HUDEP-2 (cell line): Measurements from ENCODE around the gene S100A3.
"Not testable (repeated sequence)": the region's sequence is repeated elsewhere in the genome, so short reads cannot be mapped to it uniquely, and the experiment has no call there.

Experiments
- DNase-seq, 76 experiments: peaks; one replicate each; lab custom pipeline; 2025; ENCODE audit not compliant: unreplicated experiment in 76 of 76; lab: John Stamatoyannopoulos, UW

S100A3 gene, protein sequence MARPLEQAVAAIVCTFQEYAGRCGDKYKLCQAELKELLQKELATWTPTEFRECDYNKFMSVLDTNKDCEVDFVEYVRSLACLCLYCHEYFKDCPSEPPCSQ

DNA sequence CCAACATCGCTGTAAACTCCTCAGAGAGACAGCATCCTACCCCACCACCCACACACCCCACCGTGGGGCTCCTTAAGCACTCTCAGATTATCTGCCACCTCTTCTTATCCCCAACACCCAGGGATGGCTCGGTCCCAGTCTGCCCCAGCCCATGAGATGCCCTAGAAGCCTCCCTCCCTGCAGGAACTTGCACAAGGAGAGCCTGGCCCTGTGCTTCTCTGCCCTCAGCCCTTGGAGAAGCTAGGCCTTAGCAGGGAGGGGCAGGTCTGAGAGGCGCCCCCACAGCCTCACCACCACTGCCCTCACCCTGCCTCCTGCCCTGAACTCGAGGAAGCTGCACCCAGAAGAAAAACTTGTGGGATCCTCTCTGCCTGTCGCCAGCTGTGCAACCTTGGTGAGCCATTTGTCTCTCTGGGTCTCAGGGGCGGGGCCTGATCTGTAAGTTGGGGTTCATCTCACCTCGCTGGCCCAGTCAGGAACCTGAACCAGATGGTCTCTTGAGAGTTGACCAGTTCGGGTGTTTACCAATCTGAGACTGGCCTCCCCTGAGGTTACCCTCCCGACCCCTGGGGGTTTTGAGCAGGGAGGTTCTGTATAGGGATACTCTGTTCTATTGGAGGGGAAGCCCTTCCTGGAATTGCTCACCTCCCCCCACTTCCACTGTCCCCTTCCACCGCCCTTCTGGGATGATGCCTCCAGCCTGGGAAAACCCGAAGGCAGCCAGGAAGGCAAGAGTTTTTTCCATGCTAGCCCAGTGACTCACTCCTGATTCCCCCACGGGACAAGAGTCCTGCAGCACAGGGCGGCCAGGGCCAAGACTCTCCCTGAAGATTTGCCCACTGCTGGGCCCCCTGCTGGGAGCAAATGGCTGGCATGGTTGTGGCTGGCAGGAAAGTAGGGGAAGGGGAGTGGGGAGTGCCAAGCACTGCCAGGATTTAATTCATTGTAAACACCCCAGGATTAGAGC lies at the start of gene S100A3:
Gene S100A3 (minus strand): TSS at position 537 of the 967 bp plus-strand sequence. CDS start 773 bp downstream, outside the sequence.
- peak in 15 of 76 experiments; percentile 16 to 56 (median 27) for DNase-seq

DNA sequence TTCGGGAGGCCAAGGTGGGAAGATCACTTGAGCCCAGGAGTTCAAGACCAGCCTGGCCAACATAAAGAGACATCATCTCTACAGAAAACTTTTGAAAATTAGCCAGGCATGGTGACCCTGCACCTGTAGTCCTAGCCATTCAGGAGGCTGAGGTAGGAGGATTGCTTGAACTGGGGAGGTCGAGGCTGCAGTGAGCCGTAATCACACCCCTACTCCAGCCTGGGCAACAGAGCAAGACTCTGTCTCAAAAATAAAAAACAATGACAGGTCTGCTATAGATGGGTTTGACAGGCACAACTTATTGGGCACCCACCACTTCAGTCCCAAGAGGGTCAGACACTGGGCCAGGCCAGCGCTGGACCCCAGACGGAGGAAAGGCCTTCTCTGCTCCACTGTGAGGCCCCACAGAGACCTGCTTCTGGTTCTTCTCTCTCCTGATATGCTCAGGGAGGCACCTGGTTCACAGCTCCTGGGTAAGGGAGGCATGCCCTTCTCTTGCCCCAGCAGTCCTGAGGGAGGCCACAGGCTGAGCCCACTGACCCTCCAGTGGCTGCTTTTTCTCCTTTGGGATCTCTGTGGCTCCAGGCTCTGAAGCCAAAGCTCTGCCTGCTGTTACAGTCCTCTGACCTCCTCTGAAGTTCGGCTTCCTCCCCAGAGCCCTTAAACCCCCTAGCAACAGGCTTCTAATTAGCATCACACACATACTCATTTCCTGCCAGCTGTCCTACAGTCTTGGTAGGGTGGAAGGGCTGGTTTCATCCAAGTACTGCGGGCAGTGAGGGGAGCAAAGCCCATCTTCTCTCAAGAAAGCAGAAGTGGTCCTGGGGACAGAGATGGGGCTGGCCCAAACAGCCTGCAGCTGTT lies 49.5 kb upstream of the S100A3 start:
- DNase-seq, result no peak

DNA sequence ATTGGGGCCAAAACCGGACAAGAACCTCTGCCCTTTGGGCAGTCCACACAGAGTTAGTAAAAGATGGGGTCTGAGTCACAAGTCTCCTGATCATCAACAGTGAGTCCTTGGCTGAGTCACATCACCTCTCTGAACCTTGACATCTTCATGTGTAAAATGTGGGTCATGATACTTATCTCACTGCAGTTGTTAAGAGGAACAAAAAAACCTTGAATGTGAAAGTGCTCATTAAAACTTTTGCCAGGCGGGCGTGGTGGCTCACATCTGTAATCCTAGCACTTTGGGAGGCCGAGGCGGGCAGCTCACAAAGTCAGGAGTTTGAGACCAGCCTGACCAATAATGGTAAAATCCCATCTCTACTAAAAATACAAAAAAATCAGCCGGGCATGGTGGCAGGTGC lies 48.1 kb upstream of the S100A3 start:
- DNase-seq, result peak in 33 of 76 experiments; percentile 4 to 64 (median 25)

DNA sequence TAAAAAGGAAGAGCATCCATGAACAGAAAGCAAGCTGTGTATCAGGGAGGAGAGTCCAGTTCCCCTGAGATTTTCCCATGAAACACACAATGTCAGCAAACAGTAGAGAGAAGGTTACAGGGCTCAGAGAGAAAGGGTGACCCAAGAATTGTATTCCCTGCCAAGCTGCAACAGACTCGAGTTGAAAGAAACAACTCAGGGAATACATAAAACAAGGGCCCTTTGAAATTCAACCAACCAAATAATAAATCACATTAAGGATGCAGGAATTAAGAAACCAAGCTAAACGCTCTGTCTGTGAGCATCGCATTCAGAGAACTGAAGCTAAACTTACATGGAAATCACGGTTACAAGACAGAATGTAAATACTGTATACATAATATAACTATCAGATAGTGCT lies 43.7 kb upstream of the S100A3 start:
- no peak for DNase-seq

DNA sequence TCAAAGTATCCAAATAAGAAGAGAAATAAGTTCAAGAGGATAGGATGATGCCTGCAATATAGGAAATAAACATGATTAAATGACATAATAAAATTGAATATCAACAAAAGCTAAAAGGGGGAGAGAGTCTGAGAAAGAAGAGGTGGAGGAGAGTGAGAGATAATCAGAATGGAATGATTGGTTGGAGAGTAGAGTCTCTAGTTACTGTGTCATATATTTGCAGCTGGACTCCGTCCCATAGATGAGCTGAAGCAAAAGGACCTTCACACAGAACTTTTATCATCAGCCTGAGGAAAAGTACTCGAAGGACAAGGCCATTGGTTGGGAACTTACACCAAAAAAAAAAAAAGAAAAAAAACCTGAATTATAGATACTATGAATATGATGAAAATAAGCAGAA lies 39.4 kb upstream of the S100A3 start:
- no peak for DNase-seq

DNA sequence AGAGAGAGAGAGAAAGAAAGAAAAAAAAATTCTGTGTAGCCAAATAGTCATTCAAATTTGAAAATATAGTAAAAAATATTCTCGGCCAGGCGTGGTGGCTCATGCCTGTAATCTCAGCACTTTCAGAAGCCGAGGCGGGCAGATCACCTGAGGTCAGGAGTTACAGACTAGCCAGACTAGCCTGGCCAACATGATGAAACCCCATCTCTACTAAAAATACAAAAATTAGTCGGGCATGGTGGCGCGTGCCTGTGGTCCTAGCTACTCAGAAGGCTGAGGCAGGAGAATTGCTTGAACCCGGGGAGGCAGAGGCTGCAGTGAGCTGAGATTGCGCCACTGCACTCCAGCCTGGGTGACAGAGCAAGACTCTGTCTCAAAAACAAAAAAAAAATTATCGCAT lies 39.0 kb upstream of the S100A3 start:
- not testable (repeated sequence) for DNase-seq

DNA sequence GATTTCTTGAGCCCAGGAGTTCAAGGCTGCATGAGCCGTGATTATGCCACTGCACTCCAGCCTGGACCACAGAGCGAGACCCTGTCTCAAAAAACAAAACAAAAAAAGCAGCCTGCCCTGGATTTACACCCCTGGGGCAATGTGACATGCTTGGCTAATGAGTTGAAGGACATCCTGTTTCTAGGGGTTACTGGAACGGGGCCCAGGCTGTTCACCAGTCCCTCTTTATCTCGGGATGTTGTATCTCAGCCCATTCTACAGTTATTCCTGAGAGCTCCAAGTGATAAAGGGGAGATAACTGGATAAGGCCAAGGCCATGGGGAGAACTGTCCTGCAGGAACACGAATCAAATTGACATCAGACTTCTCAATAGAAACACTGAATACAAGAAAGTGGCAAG lies 38.3 kb upstream of the S100A3 start:
- peak in 2 of 76 experiments; percentile 3 to 13 for DNase-seq

DNA sequence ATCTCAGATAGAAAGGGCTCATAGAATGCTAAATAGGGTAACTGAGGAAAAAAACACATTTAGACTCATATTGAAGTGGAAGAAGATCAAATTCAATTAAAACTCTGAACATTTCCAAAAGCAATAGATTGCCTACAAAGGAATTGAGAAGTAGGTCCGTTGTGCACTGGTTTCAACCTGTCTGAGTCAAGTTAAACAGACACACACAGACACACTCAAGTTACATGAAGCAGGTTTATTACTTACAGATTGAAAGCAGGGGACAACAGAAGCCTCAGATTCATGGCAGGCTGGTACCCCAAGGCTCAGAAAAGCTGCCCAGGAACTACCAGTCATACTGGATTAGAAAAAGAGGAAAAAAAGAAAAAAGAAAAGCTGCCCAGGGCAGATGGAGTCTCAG lies 37.3 kb upstream of the S100A3 start:
- DNase-seq, result no peak

DNA sequence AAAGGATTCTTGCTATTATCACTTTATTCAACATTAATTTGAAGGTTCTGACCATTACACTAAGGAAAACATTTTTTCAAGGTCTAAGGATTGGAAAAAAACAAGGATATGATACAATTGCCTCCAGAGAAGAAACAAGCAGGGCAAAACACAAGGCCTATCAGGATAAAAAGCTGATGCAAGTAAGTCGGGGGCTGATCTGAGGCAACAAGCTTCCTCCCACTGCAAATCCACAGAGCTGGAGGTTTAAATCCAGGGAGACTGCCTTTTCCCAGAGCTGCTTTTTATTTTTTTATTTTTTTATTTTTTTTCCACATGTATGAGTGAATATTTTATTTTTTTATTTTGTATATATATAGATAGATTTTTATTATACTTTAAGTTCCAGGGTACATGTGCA lies 35.9 kb upstream of the S100A3 start:
- no peak for DNase-seq

DNA sequence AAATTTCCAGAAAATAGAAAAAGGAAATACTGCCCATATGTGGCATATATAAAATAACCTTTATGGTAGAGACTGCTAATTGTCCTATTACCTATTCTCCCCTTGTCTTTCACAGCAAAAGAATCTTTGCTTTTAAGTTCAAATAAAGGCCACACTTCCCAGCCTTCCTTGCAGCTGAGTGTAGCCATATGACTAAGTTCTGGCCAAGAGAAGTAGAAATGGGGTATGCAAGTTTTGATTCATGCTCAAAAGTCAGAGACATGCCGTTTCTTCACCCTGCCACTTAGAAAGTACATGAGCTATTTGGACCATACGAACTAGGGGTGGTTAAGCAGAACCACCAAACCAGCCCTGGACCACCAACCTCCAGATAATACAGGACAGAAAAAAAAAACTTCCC lies 34.9 kb upstream of the S100A3 start:
- DNase-seq, result no peak

DNA sequence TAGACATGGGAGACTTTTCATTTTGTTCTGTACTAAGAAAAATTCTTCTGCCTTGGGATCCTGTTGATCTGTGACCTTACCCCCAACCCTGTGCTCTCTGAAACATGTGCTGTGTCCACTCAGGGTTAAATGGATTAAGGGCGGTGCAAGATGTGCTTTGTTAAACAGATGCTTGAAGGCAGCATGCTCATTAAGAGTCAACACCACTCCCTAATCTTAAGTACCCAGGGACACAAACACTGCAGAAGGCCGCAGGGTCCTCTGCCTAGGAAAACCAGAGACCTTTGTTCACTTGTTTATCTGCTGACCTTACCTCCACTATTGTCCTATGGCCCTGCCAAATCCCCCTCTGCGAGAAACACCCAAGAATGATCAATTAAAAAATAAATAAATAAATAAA lies 34.5 kb upstream of the S100A3 start:
- not testable (repeated sequence) for DNase-seq

DNA sequence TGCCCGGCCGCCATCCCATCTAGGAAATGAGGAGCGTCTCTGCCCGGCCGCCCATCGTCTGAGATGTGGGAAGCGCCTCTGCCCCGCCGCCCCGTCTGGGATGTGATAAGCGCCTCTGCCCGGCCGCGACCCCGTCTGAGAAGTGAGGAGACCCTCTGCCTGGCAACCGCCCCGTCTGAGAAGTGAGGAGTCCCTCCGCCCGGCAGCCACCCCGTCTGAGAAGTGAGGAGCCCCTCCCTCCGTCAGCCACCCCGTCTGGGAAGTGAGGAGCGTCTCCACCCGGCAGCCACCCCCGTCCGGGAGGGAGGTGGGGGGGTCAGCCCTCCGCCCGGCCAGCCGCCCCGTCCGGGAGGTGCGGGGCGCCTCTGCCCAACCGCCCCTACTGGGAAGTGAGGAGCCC lies 33.8 kb upstream of the S100A3 start:
- DNase-seq, result not testable (repeated sequence)

DNA sequence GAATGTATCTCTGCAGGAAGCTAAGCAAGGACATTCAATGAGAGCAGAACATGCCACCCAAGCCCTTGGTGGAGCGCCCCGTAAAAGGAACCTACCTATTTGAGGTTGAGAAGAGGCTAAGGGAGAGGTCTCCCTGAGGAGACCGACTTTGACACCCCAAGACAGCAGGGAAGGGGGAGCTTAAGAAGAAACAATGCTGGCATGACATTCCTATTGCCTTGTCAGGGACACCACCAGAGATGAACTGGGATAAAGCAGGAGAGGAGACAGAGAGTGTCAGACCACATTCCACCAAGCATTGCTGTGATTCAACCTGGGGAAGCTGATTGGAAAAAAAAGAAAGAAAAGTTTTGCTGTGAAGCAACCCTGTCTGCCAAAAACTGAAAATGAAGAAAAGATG lies 29.9 kb upstream of the S100A3 start:
- DNase-seq, result no peak

DNA sequence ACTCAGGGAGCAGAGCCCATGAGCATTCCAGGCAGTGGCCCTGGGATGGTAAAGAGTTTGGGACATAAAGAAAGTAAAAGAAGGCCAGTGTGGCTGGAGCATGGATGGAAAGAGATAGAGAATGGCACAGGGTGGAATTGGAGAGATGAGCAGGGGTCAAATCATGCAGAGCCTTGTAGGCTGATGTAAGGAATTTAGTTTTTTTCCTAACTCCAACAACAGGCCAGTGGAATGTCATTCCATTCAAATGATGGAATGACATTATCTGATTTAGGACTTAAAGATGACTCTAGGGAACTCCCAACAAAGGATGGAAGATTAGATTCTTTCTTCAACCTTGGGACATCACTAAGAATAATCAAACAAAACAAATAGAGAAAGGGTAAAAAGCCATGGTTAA lies 29.4 kb upstream of the S100A3 start:
- DNase-seq, result no peak

DNA sequence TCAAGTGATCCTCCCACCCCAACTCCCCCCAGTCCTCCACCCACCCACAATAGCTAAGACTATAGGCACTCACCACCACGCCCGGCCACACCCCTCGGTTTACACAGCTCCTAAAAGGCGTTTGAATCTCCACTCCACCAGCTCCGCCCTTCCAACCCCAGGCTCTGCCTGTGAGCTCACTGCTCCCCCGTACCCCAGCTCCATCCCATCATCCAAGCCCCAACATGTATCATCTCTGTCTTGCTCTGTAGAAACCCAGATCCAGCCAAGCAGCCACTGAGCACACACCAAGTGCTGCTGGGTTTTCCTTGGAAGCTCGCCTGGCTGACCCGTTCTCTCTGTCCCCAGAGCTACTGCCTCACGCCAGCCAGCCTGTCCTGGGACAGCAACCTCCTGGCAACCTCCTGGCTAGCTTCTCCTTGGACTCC lies 28.6 kb upstream of the S100A3 start:
- DNase-seq, result peak in 14 of 76 experiments; percentile 3 to 33 (median 15)

DNA sequence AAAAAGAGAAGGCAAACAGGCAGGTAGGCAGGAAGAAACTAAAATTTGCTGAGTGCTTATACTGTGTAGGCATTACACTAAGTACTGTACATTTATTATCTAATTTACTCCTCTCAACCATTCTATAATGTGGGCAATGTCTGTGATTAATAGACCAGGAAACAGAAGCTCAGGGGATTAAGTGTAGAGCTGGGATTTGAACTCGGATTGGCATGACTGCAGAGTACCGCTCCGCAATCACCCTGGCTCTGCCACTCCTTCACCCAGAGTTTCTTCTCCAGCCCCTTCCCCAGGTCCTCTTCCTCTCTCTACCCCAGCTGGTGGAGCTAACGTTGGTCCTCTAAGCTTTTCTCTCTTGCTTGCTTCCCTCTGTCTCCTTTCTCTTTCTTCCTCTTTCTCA lies 28.1 kb upstream of the S100A3 start:
- no peak for DNase-seq

DNA sequence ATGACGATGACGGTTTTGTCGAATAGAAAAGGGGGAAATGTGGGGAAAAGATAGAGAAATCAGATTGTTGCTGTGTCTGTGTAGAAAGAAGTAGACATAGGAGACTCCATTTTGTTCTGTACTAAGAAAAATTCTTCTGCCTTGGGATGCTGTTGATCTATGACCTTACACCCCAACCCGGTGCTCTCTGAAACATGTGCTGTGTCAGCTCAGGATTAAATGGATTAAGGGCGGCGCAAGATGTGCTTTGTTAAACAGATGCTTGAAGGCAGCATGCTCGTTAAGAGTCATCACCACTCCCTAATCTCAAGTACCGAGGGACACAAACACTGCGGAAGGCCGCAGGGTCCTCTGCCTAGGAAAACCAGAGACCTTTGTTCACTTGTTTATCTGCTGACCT lies 26.4 kb upstream of the S100A3 start:
- DNase-seq, result not testable (repeated sequence)

DNA sequence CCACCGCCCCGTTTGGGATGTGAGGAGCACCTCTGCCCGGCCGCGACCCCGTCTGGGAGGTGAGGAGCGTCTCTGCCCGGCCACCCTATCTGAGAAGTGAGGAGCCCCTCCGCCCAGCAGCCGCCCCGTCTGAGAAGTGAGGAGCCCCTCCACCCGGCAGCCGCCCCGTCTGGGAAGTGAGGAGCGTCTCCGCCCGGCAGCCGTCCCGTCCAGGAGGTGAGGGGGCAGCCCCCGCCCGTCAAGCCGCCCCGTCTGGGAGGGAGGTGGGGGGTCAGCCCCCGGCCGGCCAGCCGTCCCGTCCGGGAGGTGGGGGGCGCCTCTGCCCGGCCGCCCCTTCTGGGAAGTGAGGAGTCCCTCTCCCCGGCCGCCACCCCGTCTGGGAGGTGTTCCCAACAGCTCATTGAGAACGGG lies 26.0 kb upstream of the S100A3 start:
- not testable (repeated sequence) for DNase-seq

DNA sequence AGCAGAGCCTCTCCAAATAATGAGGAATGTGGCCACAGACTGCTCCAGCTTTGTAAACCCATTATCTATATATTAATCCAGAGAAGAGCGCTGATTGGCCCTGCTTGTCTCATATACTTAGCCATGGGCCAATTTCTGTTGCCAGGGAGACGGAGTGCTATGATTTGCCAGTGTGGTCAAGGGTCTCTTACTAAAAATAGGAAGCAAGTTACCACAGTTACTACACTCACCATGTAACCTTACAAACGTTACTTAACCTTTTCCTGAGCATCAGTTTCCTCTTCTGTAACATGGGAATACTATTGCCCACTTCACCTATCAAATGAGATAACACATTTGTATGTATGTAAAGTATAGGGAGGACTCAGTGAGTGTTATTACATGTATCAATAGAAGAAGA lies 24.3 kb upstream of the S100A3 start:
- DNase-seq, result no peak

DNA sequence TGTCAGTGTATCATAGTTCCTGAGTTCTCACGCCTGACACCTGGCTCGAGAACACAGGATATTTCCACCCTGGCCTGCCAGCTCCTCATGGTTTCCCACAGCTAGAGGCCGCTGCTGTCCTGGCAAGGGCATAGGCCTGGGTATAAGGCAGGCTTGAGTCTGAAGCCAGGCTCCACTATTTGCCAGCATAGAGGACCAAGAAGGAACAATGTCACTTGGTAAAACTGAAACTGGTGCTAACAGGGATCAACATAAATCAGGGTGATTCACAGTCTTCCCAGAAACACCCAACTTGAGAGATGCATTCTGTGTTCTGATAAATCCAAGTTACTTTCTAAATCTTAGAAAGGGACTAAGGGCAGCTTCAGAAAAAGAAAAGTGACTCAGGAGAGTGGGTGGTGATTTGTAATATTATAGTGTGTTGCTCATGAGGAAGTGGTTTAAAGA lies 23.5 kb upstream of the S100A3 start:
- DNase-seq, result peak in 68 of 76 experiments; percentile 15 to 78 (median 59)

DNA sequence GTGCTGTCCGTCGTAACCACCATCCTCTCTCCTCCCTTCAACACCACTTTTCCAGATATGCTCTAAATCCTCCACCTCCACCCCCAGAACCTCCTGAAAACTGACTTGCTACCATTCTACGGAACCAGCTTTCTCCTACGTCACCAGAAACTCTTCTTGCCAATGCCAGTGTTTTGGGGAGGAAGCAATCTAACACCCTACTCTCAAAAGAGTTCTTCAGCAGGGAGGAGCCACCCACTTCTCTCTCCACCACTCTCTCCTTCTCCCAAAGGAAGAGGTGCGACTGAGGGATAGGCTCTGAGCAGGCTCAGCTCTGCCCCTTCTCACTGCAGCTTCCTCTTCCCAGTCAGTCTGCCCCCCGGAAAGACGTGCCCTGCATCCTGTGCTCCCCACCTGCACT lies 22.6 kb upstream of the S100A3 start:
- DNase-seq, result no peak
